Mesothelial cell of epicardium (in vitro differentiated cells): ENCODE measurements around the gene OR2V2. TPM values are rescaled to one million over a fixed set of nuclear protein-coding genes. Genes with fewer than 3 reads are reported as not detected.
"Not testable (repeated sequence)": the region's sequence is repeated elsewhere in the genome, so short reads cannot be mapped to it uniquely, and the experiment has no call there.

ENCODE experiments used
- DNase-seq, 2 experiments: peaks; one replicate each; pipeline ENCODE4 v3.0.0; 2021; ENCODE audit warnings: low spot score in 2 of 2; ENCODE audit not compliant: unreplicated experiment in 2 of 2
- H3K27ac Mint-ChIP-seq: 2 replicates; pipeline ENCODE4 v1.8.0; 2021; ENCODE audit warnings: mixed read lengths
- H3K27me3 Mint-ChIP-seq: 2 replicates; pipeline ENCODE4 v1.8.0; 2021; ENCODE audit warnings: low read depth, mixed read lengths
- H3K36me3 Mint-ChIP-seq: 2 replicates; pipeline ENCODE4 v1.8.0; 2021; ENCODE audit warnings: mixed read lengths
- H3K4me1 Mint-ChIP-seq: 2 replicates; pipeline ENCODE4 v1.8.0; 2021; ENCODE audit warnings: mixed read lengths
- H3K4me3 Mint-ChIP-seq: 2 replicates; pipeline ENCODE4 v1.8.0; 2021; ENCODE audit warnings: mild to moderate bottlenecking, moderate library complexity, mixed read lengths
- H3K9me3 Mint-ChIP-seq: 2 replicates; pipeline ENCODE4 v1.8.0; 2021; ENCODE audit warnings: mixed read lengths
- CTCF ChIP-seq: fragments of 200-600 bp; sonication (generic); IDR thresholded peaks from one replicate; pipeline ENCODE4 v1.5.0; 2021; ENCODE audit warnings: antibody characterized with exemption; ENCODE audit not compliant: unreplicated experiment
- total RNA-seq: library from RNA; stranded (reverse); gene quantifications from 3 replicates; pipeline ENCODE4 v1.2.1, GENCODE V29; 2021

The OR2V2 gene
- total RNA-seq, 1 donor from 2014 or later: not detected

- peaks cover 96% of the 10 kb centered on the region for H3K27me3 Mint-ChIP-seq
- no peak overlapping the region for H3K27ac Mint-ChIP-seq
- no peak for TF ChIP-seq CTCF
- H3K4me1 Mint-ChIP-seq: no peaks in the 10 kb centered on the region
- H3K4me3 Mint-ChIP-seq: no peak overlapping the region
- no peak for DNase-seq
- H3K36me3 Mint-ChIP-seq: no peaks in the 10 kb centered on the region
- no peaks in the 10 kb centered on the region for H3K9me3 Mint-ChIP-seq
Observed at GRCh38 chr5:181112476-181112875, 34.9 kb upstream of the OR2V2 start.

GRCh38 chr5:181113572-181113971 is 33.8 kb upstream of the OR2V2 start:
- H3K27me3 Mint-ChIP-seq: peaks cover 96% of the 10 kb centered on the region
- not testable (repeated sequence) for H3K27ac Mint-ChIP-seq, DNase-seq, H3K4me1 Mint-ChIP-seq, H3K9me3 Mint-ChIP-seq, H3K36me3 Mint-ChIP-seq, H3K4me3 Mint-ChIP-seq

- Mint-ChIP-seq H3K36me3 (no peaks in the 10 kb centered on the region), H3K27ac (no peak overlapping the region), H3K4me3 (peak overlapping the region; percentile 40), H3K27me3 (peaks cover 96% of the 10 kb centered on the region), H3K9me3 (no peaks in the 10 kb centered on the region), H3K4me1 (no peaks in the 10 kb centered on the region)
- TF ChIP-seq CTCF: no peak
- DNase-seq: no peak
Observed at GRCh38 chr5:181114284-181114843, 33.0 kb upstream of the OR2V2 start.

- peaks cover 96% of the 10 kb centered on the region for H3K27me3 Mint-ChIP-seq
- peak overlapping the region; percentile 40 for H3K4me3 Mint-ChIP-seq
- no peaks in the 10 kb centered on the region for H3K9me3 Mint-ChIP-seq
- DNase-seq: no peak
- no peak for TF ChIP-seq CTCF
- H3K36me3 Mint-ChIP-seq: no peaks in the 10 kb centered on the region
- H3K4me1 Mint-ChIP-seq: no peaks in the 10 kb centered on the region
- H3K27ac Mint-ChIP-seq: no peak overlapping the region
Observed at GRCh38 chr5:181114844-181115778, 32.3 kb upstream of the OR2V2 start.

- H3K4me1 Mint-ChIP-seq: no peaks in the 10 kb centered on the region
- H3K27me3 Mint-ChIP-seq: peaks cover 93% of the 10 kb centered on the region
- H3K36me3 Mint-ChIP-seq: no peaks in the 10 kb centered on the region
- H3K27ac Mint-ChIP-seq: no peak overlapping the region
- H3K9me3 Mint-ChIP-seq: no peaks in the 10 kb centered on the region
- TF ChIP-seq CTCF: no peak
- H3K4me3 Mint-ChIP-seq: no peak overlapping the region
- no peak for DNase-seq
Observed at GRCh38 chr5:181118369-181118768, 29.0 kb upstream of the OR2V2 start.

DNA sequence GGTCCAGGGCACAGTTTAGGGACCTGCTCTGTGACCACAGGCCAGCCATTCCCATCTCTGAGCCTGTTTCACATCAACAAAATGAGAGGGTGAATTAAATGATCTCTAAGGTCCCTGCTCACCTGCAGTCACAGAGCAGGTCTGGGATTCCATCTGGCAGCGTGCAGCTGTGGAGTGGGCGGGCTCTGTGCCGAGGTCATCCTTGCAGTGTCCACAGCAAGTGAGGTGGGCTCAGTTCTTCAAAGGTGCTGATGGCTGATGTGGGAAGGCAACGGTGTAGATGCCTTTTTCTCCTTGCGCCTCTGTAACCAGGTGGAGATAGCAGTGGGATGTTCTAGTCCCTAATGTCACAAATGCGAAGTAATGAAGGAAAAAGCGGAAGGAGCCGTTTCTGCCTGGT is 28.3 kb upstream of the OR2V2 start:
- Mint-ChIP-seq H3K9me3 (no peaks in the 10 kb centered on the region), H3K4me1 (no peaks in the 10 kb centered on the region), H3K4me3 (no peak overlapping the region), H3K27ac (no peak overlapping the region), H3K27me3 (peaks cover 95% of the 10 kb centered on the region), H3K36me3 (no peaks in the 10 kb centered on the region)
- no peak for DNase-seq
- TF ChIP-seq CTCF: no peak
